ENCODE data around the gene GREM1.

The GREM1 gene

GRCh38 chr15:32765236-32765635 is 47.4 kb downstream of the GREM1 start:
- no peaks in the 10 kb centered on the region for H3K36me3 ChIP-seq (ENCODE audit: control insufficient read depth, insufficient read depth, low read length, severe bottlenecking)
- H3K27me3 ChIP-seq (replicated peaks; ENCODE audit: control insufficient read depth, insufficient read depth, low read length): no peaks in the 10 kb centered on the region
- H3K9ac ChIP-seq (ENCODE audit: low read length): no peak overlapping the region
- H3K4me3 ChIP-seq (ENCODE audit: low read length): no peak overlapping the region
- H3K4me1 ChIP-seq (ENCODE audit: control insufficient read depth, insufficient read depth, low read length): no peaks in the 10 kb centered on the region
- H3K9me3 ChIP-seq (ENCODE audit: control insufficient read depth, low read length): no peaks in the 10 kb centered on the region
- DNase-seq (ENCODE audit: low read depth): no peak

- Histone ChIP-seq H3K27me3 (replicated peaks; ENCODE audit: control insufficient read depth, insufficient read depth, low read length) (no peaks in the 10 kb centered on the region), H3K9me3 (ENCODE audit: control insufficient read depth, low read length) (no peaks in the 10 kb centered on the region), H3K36me3 (ENCODE audit: control insufficient read depth, insufficient read depth, low read length, severe bottlenecking) (no peaks in the 10 kb centered on the region), H3K4me1 (ENCODE audit: control insufficient read depth, insufficient read depth, low read length) (no peaks in the 10 kb centered on the region), H3K4me3 (ENCODE audit: low read length) (no peak overlapping the region), H3K9ac (ENCODE audit: low read length) (no peak overlapping the region)
- DNase-seq (ENCODE audit: low read depth): no peak
Observed at GRCh38 chr15:32766101-32766500, 48.3 kb downstream of the GREM1 start.

- Histone ChIP-seq H3K4me1 (ENCODE audit: control insufficient read depth, insufficient read depth, low read length) (no peaks in the 10 kb centered on the region), H3K9me3 (ENCODE audit: control insufficient read depth, low read length) (no peaks in the 10 kb centered on the region), H3K27me3 (replicated peaks; ENCODE audit: control insufficient read depth, insufficient read depth, low read length) (no peaks in the 10 kb centered on the region), H3K9ac (ENCODE audit: low read length) (no peak overlapping the region), H3K36me3 (ENCODE audit: control insufficient read depth, insufficient read depth, low read length, severe bottlenecking) (no peaks in the 10 kb centered on the region), H3K4me3 (ENCODE audit: low read length) (no peak overlapping the region)
- no peak for DNase-seq (ENCODE audit: low read depth)
Observed at GRCh38 chr15:32767236-32767635, 49.4 kb downstream of the GREM1 start.

DNA sequence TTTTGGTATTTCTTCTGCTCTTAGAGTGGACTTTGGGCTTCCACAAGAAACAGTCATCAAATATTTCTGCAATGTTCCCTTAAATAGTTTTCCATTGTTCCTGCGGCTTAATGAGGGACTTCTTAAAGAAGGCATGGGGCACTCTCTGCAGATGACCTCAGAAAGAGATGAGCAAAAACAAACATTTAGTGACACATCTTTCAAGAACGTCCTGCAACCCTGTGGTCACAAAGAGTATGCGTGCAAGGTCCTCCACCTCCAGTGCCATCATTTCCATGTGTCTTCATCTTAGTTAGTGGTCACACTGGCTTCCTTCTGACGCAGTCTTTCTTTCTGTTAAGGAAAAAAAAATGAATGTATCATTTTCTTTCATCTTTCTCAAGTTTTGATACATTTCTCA is 56.2 kb downstream of the GREM1 start:
- no peaks in the 10 kb centered on the region for H3K4me1 ChIP-seq (ENCODE audit: control insufficient read depth, insufficient read depth, low read length)
- peaks cover 6% of the 10 kb centered on the region for H3K9me3 ChIP-seq (ENCODE audit: control insufficient read depth, low read length)
- H3K4me3 ChIP-seq (ENCODE audit: low read length): no peak overlapping the region
- H3K9ac ChIP-seq (ENCODE audit: low read length): no peak overlapping the region
- DNase-seq (ENCODE audit: low read depth): peak; percentile 70
- H3K27me3 ChIP-seq (replicated peaks; ENCODE audit: control insufficient read depth, insufficient read depth, low read length): no peaks in the 10 kb centered on the region
- no peaks in the 10 kb centered on the region for H3K36me3 ChIP-seq (ENCODE audit: control insufficient read depth, insufficient read depth, low read length, severe bottlenecking)

DNA sequence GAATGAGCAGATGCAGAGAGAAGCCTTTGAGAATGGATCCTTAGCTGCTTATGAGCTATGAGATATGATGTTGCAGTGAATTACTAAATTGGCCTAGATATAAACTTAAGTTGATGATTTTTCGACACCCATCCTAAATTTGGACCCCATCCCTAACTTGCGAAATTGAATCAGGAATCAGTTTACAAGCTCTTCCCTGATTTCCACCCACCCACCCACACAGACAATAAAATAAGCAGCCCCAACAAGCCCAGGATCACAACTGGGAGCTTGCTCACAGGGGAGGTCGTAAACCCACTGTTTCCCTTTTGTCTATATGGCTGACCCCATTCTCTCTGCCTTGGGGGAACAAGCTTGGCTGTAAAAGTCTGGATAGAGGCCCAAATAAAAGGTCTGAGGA is 57.3 kb downstream of the GREM1 start:
- Histone ChIP-seq H3K4me3 (ENCODE audit: low read length) (no peak overlapping the region), H3K9me3 (ENCODE audit: control insufficient read depth, low read length) (peaks cover 9% of the 10 kb centered on the region), H3K9ac (ENCODE audit: low read length) (no peak overlapping the region), H3K4me1 (ENCODE audit: control insufficient read depth, insufficient read depth, low read length) (no peaks in the 10 kb centered on the region), H3K27me3 (replicated peaks; ENCODE audit: control insufficient read depth, insufficient read depth, low read length) (no peaks in the 10 kb centered on the region), H3K36me3 (ENCODE audit: control insufficient read depth, insufficient read depth, low read length, severe bottlenecking) (no peaks in the 10 kb centered on the region)
- no peak for DNase-seq (ENCODE audit: low read depth)

- no peak overlapping the region for H3K4me3 ChIP-seq (ENCODE audit: low read length)
- H3K4me1 ChIP-seq (ENCODE audit: control insufficient read depth, insufficient read depth, low read length): no peaks in the 10 kb centered on the region
- H3K36me3 ChIP-seq (ENCODE audit: control insufficient read depth, insufficient read depth, low read length, severe bottlenecking): no peaks in the 10 kb centered on the region
- no peaks in the 10 kb centered on the region for H3K27me3 ChIP-seq (replicated peaks; ENCODE audit: control insufficient read depth, insufficient read depth, low read length)
- DNase-seq (ENCODE audit: low read depth): no peak
- H3K9me3 ChIP-seq (ENCODE audit: control insufficient read depth, low read length): peaks cover 9% of the 10 kb centered on the region
- H3K9ac ChIP-seq (ENCODE audit: low read length): no peak overlapping the region
Observed at GRCh38 chr15:32778391-32779176, 60.8 kb downstream of the GREM1 start.

GRCh38 chr15:32781781-32782180 is 64.0 kb downstream of the GREM1 start:
- H3K4me3 ChIP-seq (ENCODE audit: low read length): no peak overlapping the region
- H3K36me3 ChIP-seq (ENCODE audit: control insufficient read depth, insufficient read depth, low read length, severe bottlenecking): no peaks in the 10 kb centered on the region
- DNase-seq (ENCODE audit: low read depth): no peak
- H3K27me3 ChIP-seq (replicated peaks; ENCODE audit: control insufficient read depth, insufficient read depth, low read length): no peaks in the 10 kb centered on the region
- H3K4me1 ChIP-seq (ENCODE audit: control insufficient read depth, insufficient read depth, low read length): peaks cover 8% of the 10 kb centered on the region
- H3K9ac ChIP-seq (ENCODE audit: low read length): no peak overlapping the region
- peaks cover 9% of the 10 kb centered on the region for H3K9me3 ChIP-seq (ENCODE audit: control insufficient read depth, low read length)

DNA sequence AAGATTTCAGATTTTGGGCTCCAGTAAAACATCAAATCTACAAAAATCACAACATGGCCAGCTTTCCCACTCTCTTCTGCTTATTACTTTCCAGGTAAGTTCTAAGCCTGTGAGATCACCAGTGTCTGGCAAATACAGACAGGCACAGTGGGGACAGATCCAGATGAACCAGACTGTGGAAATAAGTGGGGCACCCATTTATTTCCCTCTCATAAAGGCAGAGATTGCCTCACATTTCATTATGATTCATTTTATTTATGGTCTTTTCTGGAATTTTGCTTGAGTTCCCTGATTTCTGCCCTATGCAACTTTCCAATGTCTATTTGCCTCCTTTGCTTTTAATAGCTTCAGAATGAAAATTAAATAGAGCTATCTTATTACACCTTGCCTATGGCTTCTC is 66.8 kb downstream of the GREM1 start:
- no peaks in the 10 kb centered on the region for H3K9me3 ChIP-seq (ENCODE audit: control insufficient read depth, low read length)
- peaks cover 8% of the 10 kb centered on the region for H3K4me1 ChIP-seq (ENCODE audit: control insufficient read depth, insufficient read depth, low read length)
- DNase-seq (ENCODE audit: low read depth): no peak
- no peaks in the 10 kb centered on the region for H3K27me3 ChIP-seq (replicated peaks; ENCODE audit: control insufficient read depth, insufficient read depth, low read length)
- no peaks in the 10 kb centered on the region for H3K36me3 ChIP-seq (ENCODE audit: control insufficient read depth, insufficient read depth, low read length, severe bottlenecking)
- no peak overlapping the region for H3K9ac ChIP-seq (ENCODE audit: low read length)
- H3K4me3 ChIP-seq (ENCODE audit: low read length): no peak overlapping the region

DNA sequence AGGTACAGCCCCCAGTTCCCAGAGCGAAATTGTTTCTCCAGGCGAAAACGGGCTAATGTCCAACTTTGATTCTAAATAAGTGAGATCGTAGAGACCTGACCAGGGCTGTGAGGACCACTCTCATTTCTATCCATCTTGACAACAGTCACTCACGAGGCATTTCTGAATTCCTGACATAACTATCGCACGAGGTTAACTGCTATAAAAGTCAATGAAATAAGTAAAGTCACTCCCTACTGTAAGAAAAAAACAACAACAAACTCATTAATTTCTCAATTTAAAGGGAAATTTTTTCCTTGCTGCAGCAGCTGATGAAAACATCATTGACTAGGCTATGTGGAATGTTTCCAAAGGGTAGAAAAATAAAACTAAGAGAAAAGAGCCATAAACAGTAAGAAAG is 69.1 kb downstream of the GREM1 start:
- Histone ChIP-seq H3K36me3 (ENCODE audit: control insufficient read depth, insufficient read depth, low read length, severe bottlenecking) (no peaks in the 10 kb centered on the region), H3K9ac (ENCODE audit: low read length) (no peak overlapping the region), H3K4me3 (ENCODE audit: low read length) (no peak overlapping the region), H3K4me1 (ENCODE audit: control insufficient read depth, insufficient read depth, low read length) (peaks cover 8% of the 10 kb centered on the region), H3K27me3 (replicated peaks; ENCODE audit: control insufficient read depth, insufficient read depth, low read length) (no peaks in the 10 kb centered on the region), H3K9me3 (ENCODE audit: control insufficient read depth, low read length) (no peaks in the 10 kb centered on the region)
- DNase-seq (ENCODE audit: low read depth): no peak

- Histone ChIP-seq H3K36me3 (ENCODE audit: control insufficient read depth, insufficient read depth, low read length, severe bottlenecking) (no peaks in the 10 kb centered on the region), H3K9me3 (ENCODE audit: control insufficient read depth, low read length) (no peaks in the 10 kb centered on the region), H3K27me3 (replicated peaks; ENCODE audit: control insufficient read depth, insufficient read depth, low read length) (no peaks in the 10 kb centered on the region), H3K4me1 (ENCODE audit: control insufficient read depth, insufficient read depth, low read length) (peaks cover 8% of the 10 kb centered on the region), H3K4me3 (ENCODE audit: low read length) (no peak overlapping the region), H3K9ac (ENCODE audit: low read length) (no peak overlapping the region)
- no peak for DNase-seq (ENCODE audit: low read depth)
Observed at GRCh38 chr15:32787949-32788348, 70.1 kb downstream of the GREM1 start.

DNA sequence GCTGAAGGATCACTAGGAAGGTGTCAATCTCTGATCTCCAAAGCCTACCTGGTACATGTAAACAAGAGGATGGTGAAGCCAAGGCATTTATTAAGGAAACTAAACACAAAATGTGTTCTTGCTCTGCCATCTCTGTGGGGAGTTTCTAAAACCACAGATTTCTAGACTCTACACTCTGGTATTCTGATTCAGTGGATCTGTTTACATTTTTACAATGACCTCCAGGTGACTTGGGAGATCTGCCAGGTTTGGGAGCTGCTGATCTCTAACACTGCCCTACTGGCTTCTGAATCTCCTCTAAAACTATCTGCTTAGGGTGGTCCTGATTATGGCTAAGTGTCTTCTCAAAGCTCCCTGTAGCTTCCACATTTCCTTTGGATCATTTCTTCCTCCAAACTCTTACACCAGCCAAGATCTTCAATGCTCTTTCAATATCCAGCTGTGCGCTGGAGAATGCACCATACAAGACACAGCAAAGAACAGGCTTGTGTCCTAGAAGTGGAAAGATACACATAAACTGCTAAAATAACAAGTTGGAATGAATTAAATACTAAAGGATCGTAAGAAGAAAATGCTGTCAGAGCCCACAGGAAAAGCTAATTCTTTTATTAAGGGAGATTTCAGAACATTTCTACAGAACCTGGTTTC is 72.7 kb downstream of the GREM1 start:
- Histone ChIP-seq H3K9ac (ENCODE audit: low read length) (no peak overlapping the region), H3K4me1 (ENCODE audit: control insufficient read depth, insufficient read depth, low read length) (no peaks in the 10 kb centered on the region), H3K9me3 (ENCODE audit: control insufficient read depth, low read length) (no peaks in the 10 kb centered on the region), H3K36me3 (ENCODE audit: control insufficient read depth, insufficient read depth, low read length, severe bottlenecking) (no peaks in the 10 kb centered on the region), H3K4me3 (ENCODE audit: low read length) (no peak overlapping the region), H3K27me3 (replicated peaks; ENCODE audit: control insufficient read depth, insufficient read depth, low read length) (no peaks in the 10 kb centered on the region)
- DNase-seq (ENCODE audit: low read depth): peak; percentile 31
